GM11168 (cell line): ENCODE results near the gene FSIP1.

Source experiments
- in situ Hi-C: fragments of 300-500 bp; cut with MboI; formaldehyde crosslinking; loops from one replicate; pipeline ENCODE4 v1.12.0; 2022; ENCODE audit warnings: low sequenced_read_pairs; ENCODE audit not compliant: unreplicated experiment

FSIP1 gene

GRCh38 chr15:39792844-39793335 lies 10.2 kb upstream of the FSIP1 start:
- in situ Hi-C loops = no loop called here

- in situ Hi-C loops = no loop called here
Measured at GRCh38 chr15:39792025-39792843, 9.6 kb upstream of the FSIP1 start.

GRCh38 chr15:39789736-39790135 lies 7.1 kb upstream of the FSIP1 start:
- in situ Hi-C loops = loop anchor here (5.0 kb wide), 1 partner anchor 83 kb away; no protein-coding TSS in a partner anchor

- in situ Hi-C loops = loop anchor here (5.0 kb wide), 1 partner anchor 83 kb away; no protein-coding TSS in a partner anchor
Measured at GRCh38 chr15:39788800-39789565, 6.3 kb upstream of the FSIP1 start.

- in situ Hi-C loops = loop anchor here (5.0 kb wide), 1 partner anchor 84 kb away; no protein-coding TSS in a partner anchor
Measured at GRCh38 chr15:39788108-39788507, 5.5 kb upstream of the FSIP1 start.

GRCh38 chr15:39787479-39787878 lies 4.8 kb upstream of the FSIP1 start:
- in situ Hi-C loops = loop anchor here (5.0 kb wide), 1 partner anchor 85 kb away; no protein-coding TSS in a partner anchor

GRCh38 chr15:39786447-39787056 lies 3.9 kb upstream of the FSIP1 start:
- in situ Hi-C loops = loop anchor here (5.0 kb wide), 1 partner anchor 86 kb away; no protein-coding TSS in a partner anchor

GRCh38 chr15:39785841-39786240 lies 3.2 kb upstream of the FSIP1 start:
- in situ Hi-C loops = loop anchor here (5.0 kb wide), 1 partner anchor 86 kb away; no protein-coding TSS in a partner anchor

GRCh38 chr15:39785139-39785538 lies 2.5 kb upstream of the FSIP1 start:
- in situ Hi-C loops = loop anchor here (5.0 kb wide), 1 partner anchor 87 kb away; no protein-coding TSS in a partner anchor

GRCh38 chr15:39784638-39785037 lies 2.0 kb upstream of the FSIP1 start:
- in situ Hi-C loops = loop anchor here (5.0 kb wide), 1 partner anchor 88 kb away; no protein-coding TSS in a partner anchor

GRCh38 chr15:39784125-39784524 lies 1.5 kb upstream of the FSIP1 start:
- in situ Hi-C loops = no loop called here

GRCh38 chr15:39783244-39783820 lies 691 bp upstream of the FSIP1 start:
- in situ Hi-C loops = no loop called here

- in situ Hi-C loops = no loop called here
Measured at GRCh38 chr15:39781967-39782302, 706 bp downstream of the FSIP1 start.

- in situ Hi-C loops = no loop called here
Measured at GRCh38 chr15:39781147-39781966, 1.3 kb downstream of the FSIP1 start.

- in situ Hi-C loops = no loop called here
Measured at GRCh38 chr15:39778021-39778420, 4.6 kb downstream of the FSIP1 start.

GRCh38 chr15:39777496-39777895 lies 5.1 kb downstream of the FSIP1 start:
- in situ Hi-C loops = no loop called here

- in situ Hi-C loops = no loop called here
Measured at GRCh38 chr15:39776068-39776467, 6.6 kb downstream of the FSIP1 start.

GRCh38 chr15:39774688-39775267 lies 7.9 kb downstream of the FSIP1 start:
- in situ Hi-C loops = no loop called here
